ENCODE measurements around the gene SLC45A2. TPM values are rescaled to one million over a fixed set of nuclear protein-coding genes. Genes with fewer than 3 reads are reported as not detected.
"Not testable (repeated sequence)": the region's sequence is repeated elsewhere in the genome, so short reads cannot be mapped to it uniquely, and the experiment has no call there.

The SLC45A2 gene, protein sequence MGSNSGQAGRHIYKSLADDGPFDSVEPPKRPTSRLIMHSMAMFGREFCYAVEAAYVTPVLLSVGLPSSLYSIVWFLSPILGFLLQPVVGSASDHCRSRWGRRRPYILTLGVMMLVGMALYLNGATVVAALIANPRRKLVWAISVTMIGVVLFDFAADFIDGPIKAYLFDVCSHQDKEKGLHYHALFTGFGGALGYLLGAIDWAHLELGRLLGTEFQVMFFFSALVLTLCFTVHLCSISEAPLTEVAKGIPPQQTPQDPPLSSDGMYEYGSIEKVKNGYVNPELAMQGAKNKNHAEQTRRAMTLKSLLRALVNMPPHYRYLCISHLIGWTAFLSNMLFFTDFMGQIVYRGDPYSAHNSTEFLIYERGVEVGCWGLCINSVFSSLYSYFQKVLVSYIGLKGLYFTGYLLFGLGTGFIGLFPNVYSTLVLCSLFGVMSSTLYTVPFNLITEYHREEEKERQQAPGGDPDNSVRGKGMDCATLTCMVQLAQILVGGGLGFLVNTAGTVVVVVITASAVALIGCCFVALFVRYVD
- not detected in 2 replicates for total RNA-seq (2014; rRNA removed; shearing (Covaris generic); ENCODE audit: low replicate concordance)

DNA sequence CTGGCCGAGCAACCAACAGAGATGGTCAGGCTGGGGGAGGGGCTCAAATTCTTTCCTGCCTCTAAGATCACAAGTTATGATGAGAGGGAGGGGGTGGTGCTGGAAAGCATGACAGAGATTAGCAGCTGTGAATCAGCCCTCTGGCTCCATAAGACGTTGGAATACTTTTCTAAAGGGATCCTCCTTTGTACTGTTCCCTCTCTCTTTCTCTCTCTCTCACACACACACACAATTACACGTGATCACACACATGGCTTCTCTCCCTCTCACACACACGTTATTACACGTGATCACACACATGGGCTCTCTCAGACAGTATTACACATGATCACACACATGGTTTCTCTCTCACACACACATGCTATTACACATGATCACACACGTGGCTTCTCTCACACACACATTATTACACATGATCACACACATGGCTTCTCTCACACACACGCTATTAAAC lies at the start of gene SLC45A2:
TSS of gene SLC45A2 (minus strand) at position 23 of the 454 bp plus-strand sequence. CDS start 110 bp downstream, outside the sequence.
- H2AFZ ChIP-seq (ENCODE audit: low read length) = no peak within 1 kb of the TSS
- H4K20me1 ChIP-seq (ENCODE audit: insufficient read depth, low read depth, low read length) = no peaks in the 10 kb centered on the region
- H3K4me2 ChIP-seq (ENCODE audit: low read depth, low read length, poor library complexity, severe bottlenecking) = no peak within 1 kb of the TSS
- no peaks in the 10 kb centered on the region for H3K27me3 ChIP-seq (ENCODE audit: low read length)
- H3K27ac ChIP-seq (ENCODE audit: low read length) = no peak within 1 kb of the TSS
- peaks cover 30% of the 10 kb centered on the region for H3K36me3 ChIP-seq (ENCODE audit: insufficient read depth, low read length)
- H3K9ac ChIP-seq (ENCODE audit: low read length) = no peak within 1 kb of the TSS
- no peaks in the 10 kb centered on the region for H3K4me1 ChIP-seq (ENCODE audit: low read length)
- no peaks in the 10 kb centered on the region for H3K9me2 ChIP-seq (replicated peaks; ENCODE audit: insufficient read depth, low read length)
- peaks cover 3% of the 10 kb centered on the region; the same call in 1 of the 2 replicates for H3K9me3 ChIP-seq (ENCODE audit: low read length)
- no peak for DNase-seq
- H3K79me2 ChIP-seq (ENCODE audit: low read length) = no peaks in the 10 kb centered on the region
- no peak within 1 kb of the TSS for H3K4me3 ChIP-seq (ENCODE audit: low read length)

DNA sequence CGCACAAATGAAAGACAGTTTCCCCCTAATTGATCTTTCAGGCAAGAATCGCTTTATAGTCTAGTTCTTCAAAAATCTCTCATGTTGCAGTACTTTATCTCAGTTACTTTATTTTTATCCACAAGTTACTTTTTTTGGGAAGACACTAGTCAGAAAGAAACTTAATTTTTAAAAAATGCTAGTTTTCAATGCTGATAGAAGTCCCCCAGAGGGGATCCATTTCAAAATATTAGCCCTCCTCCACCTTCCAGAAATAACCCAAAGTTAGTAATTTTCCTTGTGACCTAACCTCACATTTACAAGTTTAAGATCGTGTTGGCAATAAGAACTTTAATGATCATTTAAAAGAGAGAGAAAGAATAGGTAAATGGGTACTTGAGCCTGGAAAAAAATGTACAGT lies 47.5 kb upstream of the SLC45A2 start:
- Histone ChIP-seq H3K9me3 (ENCODE audit: low read length) (no peaks in the 10 kb centered on the region), H3K36me3 (ENCODE audit: insufficient read depth, low read length) (no peaks in the 10 kb centered on the region), H3K4me3 (ENCODE audit: low read length) (no peak overlapping the region), H3K4me2 (ENCODE audit: low read depth, low read length, poor library complexity, severe bottlenecking) (no peak overlapping the region), H2AFZ (ENCODE audit: low read length) (no peak overlapping the region), H4K20me1 (ENCODE audit: insufficient read depth, low read depth, low read length) (no peaks in the 10 kb centered on the region), H3K27me3 (ENCODE audit: low read length) (no peaks in the 10 kb centered on the region), H3K4me1 (ENCODE audit: low read length) (no peaks in the 10 kb centered on the region), H3K79me2 (ENCODE audit: low read length) (no peaks in the 10 kb centered on the region), H3K9ac (ENCODE audit: low read length) (no peak overlapping the region), H3K9me2 (replicated peaks; ENCODE audit: insufficient read depth, low read length) (0 out of 2 replicates have a peak, but pooled peaks cover 6% of the 10 kb centered on the region), H3K27ac (ENCODE audit: low read length) (no peak overlapping the region)
- DNase-seq = no peak

DNA sequence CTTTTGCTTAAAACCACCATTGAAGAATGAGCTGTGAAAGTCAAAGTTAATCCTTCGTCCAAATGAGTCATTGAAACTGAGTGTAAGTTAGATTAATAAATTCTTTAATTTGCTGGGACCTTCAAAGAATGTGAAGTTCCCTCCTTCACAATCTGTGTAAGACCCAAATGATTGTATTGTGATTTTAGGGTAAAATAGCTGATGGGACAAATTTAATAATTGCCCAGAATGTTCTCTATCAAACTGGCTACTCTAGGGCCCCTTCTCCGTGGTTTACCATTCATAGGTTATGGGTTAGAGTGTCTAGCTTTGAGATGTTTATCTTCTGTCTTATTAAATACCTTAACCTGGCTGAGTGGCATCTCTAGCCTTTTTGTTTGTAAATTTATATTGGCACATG lies 46.6 kb upstream of the SLC45A2 start:
- H3K27me3 ChIP-seq (ENCODE audit: low read length) = no peaks in the 10 kb centered on the region
- H3K36me3 ChIP-seq (ENCODE audit: insufficient read depth, low read length) = no peaks in the 10 kb centered on the region
- H3K9ac ChIP-seq (ENCODE audit: low read length) = no peak overlapping the region
- DNase-seq = no peak
- H3K27ac ChIP-seq (ENCODE audit: low read length) = no peak overlapping the region
- H3K9me2 ChIP-seq (replicated peaks; ENCODE audit: insufficient read depth, low read length) = 0 out of 2 replicates have a peak, but pooled peaks cover 6% of the 10 kb centered on the region
- no peaks in the 10 kb centered on the region for H3K79me2 ChIP-seq (ENCODE audit: low read length)
- H3K4me2 ChIP-seq (ENCODE audit: low read depth, low read length, poor library complexity, severe bottlenecking) = no peak overlapping the region
- H3K4me3 ChIP-seq (ENCODE audit: low read length) = no peak overlapping the region
- H2AFZ ChIP-seq (ENCODE audit: low read length) = no peak overlapping the region
- no peaks in the 10 kb centered on the region for H3K4me1 ChIP-seq (ENCODE audit: low read length)
- no peaks in the 10 kb centered on the region for H4K20me1 ChIP-seq (ENCODE audit: insufficient read depth, low read depth, low read length)
- H3K9me3 ChIP-seq (ENCODE audit: low read length) = no peaks in the 10 kb centered on the region

DNA sequence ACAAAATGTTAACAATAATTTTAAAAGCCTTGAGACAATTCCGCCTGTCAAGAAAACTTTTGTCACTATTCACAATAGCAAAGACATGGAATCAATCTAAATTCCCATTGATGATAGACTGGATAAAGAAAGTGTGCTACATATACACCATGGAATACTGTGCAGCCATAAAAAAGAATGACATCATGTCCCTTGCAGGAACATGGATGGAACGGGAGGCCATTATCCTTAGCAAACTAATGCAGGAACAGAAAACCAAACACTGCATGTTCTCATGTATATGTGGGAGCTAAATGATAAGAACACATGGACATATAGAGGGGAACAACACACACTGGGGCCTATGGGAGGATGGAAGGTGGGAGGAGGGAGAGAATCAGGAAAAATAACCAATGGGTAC lies 46.1 kb upstream of the SLC45A2 start:
- H3K4me1 ChIP-seq (ENCODE audit: low read length); H3K9me3 ChIP-seq (ENCODE audit: low read length); H3K79me2 ChIP-seq (ENCODE audit: low read length); H3K36me3 ChIP-seq (ENCODE audit: insufficient read depth, low read length); H3K4me2 ChIP-seq (ENCODE audit: low read depth, low read length, poor library complexity, severe bottlenecking); H3K9ac ChIP-seq (ENCODE audit: low read length); H4K20me1 ChIP-seq (ENCODE audit: insufficient read depth, low read depth, low read length); H2AFZ ChIP-seq (ENCODE audit: low read length); H3K9me2 ChIP-seq (replicated peaks; ENCODE audit: insufficient read depth, low read length); H3K27me3 ChIP-seq (ENCODE audit: low read length); H3K4me3 ChIP-seq (ENCODE audit: low read length); H3K27ac ChIP-seq (ENCODE audit: low read length); DNase-seq: not testable (repeated sequence)

DNA sequence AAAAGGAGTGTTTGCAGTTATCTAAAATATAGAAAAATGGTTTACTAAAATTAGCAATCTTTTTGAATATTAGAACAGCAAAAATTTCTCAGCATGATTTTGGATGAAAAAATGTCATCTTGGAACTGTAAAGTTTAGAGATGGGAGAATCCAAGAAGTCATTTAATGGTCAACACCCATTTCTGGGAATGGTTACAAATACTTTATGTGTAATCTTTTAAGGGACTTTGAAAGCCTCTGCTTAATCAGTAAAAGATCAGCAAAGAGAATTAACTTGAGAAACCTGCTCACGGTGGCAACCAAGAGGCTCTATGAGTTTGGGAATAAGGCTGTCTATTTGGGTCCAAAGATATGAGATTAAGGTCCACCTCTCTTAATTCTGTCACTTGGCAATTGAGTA lies 45.6 kb upstream of the SLC45A2 start:
- Histone ChIP-seq H3K4me1 (ENCODE audit: low read length) (no peaks in the 10 kb centered on the region), H2AFZ (ENCODE audit: low read length) (no peak overlapping the region), H3K9me2 (replicated peaks; ENCODE audit: insufficient read depth, low read length) (0 out of 2 replicates have a peak, but pooled peaks cover 6% of the 10 kb centered on the region), H3K4me2 (ENCODE audit: low read depth, low read length, poor library complexity, severe bottlenecking) (no peak overlapping the region), H3K9ac (ENCODE audit: low read length) (no peak overlapping the region), H3K79me2 (ENCODE audit: low read length) (no peaks in the 10 kb centered on the region), H3K27me3 (ENCODE audit: low read length) (no peaks in the 10 kb centered on the region), H3K4me3 (ENCODE audit: low read length) (no peak overlapping the region), H3K9me3 (ENCODE audit: low read length) (no peaks in the 10 kb centered on the region), H4K20me1 (ENCODE audit: insufficient read depth, low read depth, low read length) (no peaks in the 10 kb centered on the region), H3K36me3 (ENCODE audit: insufficient read depth, low read length) (no peaks in the 10 kb centered on the region), H3K27ac (ENCODE audit: low read length) (no peak overlapping the region)
- DNase-seq = no peak

DNA sequence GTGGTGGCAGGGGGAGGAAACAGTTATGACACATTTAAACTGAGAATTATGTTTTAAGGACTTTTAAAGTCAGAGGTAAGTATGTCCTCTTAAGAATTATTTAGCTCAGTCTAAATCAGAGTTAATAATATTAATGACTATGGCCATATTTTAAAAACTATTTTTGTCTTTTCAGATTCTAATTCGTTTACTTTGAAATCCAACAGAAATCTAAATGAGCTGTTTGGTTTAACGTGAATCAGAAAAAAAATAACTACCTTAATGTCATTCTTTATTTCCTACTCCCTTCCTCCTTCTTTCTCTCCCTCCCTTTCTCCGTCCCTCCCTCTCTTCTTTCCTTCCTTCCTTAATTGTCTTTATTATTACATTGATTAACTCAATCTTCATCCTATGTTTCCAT lies 43.9 kb upstream of the SLC45A2 start:
- 0 out of 2 replicates have a peak, but pooled peaks cover 2% of the 10 kb centered on the region for H3K36me3 ChIP-seq (ENCODE audit: insufficient read depth, low read length)
- no peaks in the 10 kb centered on the region for H3K79me2 ChIP-seq (ENCODE audit: low read length)
- H3K4me1 ChIP-seq (ENCODE audit: low read length) = no peaks in the 10 kb centered on the region
- H3K27ac ChIP-seq (ENCODE audit: low read length) = no peak overlapping the region
- DNase-seq = no peak
- no peak overlapping the region for H3K4me3 ChIP-seq (ENCODE audit: low read length)
- H3K9ac ChIP-seq (ENCODE audit: low read length) = no peak overlapping the region
- H4K20me1 ChIP-seq (ENCODE audit: insufficient read depth, low read depth, low read length) = no peaks in the 10 kb centered on the region
- H3K4me2 ChIP-seq (ENCODE audit: low read depth, low read length, poor library complexity, severe bottlenecking) = no peak overlapping the region
- no peaks in the 10 kb centered on the region for H3K9me3 ChIP-seq (ENCODE audit: low read length)
- 0 out of 2 replicates have a peak, but pooled peaks cover 9% of the 10 kb centered on the region for H3K9me2 ChIP-seq (replicated peaks; ENCODE audit: insufficient read depth, low read length)
- H2AFZ ChIP-seq (ENCODE audit: low read length) = no peak overlapping the region
- no peaks in the 10 kb centered on the region for H3K27me3 ChIP-seq (ENCODE audit: low read length)

DNA sequence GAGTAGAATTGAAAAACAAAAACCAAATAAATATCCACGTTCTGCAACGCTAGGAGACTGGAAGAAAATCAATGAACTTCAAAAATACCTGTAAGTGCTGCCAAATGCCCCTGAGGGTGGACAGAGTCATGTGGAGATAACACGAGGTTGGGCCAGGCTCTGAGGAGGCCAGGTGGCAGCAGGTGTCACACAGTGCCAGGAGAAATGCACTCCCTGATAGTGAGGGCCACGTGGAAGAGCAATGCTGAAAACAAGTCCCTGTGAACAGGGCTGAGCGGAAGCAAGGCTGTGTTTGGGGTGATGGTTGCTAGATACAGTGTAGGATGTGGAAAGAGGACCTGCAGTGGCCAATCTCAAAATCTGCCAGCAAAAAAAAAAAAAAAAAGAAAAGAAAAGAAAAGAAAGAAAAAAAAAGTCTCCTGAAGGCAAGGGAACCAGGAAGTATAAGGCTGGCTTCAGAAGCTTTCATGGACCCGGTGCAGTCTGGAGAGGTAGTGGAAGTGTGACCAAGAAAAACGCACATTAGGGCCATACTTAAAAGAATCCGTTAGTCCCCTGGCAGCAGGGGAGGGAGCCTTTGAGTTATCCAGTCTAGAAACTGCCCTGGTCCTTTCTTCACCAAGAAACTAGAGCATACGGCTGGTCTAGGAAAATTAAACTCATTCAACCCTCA lies 41.7 kb upstream of the SLC45A2 start:
- H3K9me3 ChIP-seq (ENCODE audit: low read length) = no peaks in the 10 kb centered on the region
- no peaks in the 10 kb centered on the region for H4K20me1 ChIP-seq (ENCODE audit: insufficient read depth, low read depth, low read length)
- H3K79me2 ChIP-seq (ENCODE audit: low read length) = no peaks in the 10 kb centered on the region
- H3K4me2 ChIP-seq (ENCODE audit: low read depth, low read length, poor library complexity, severe bottlenecking) = no peak overlapping the region
- H3K36me3 ChIP-seq (ENCODE audit: insufficient read depth, low read length) = 0 out of 2 replicates have a peak, but pooled peaks cover 2% of the 10 kb centered on the region
- DNase-seq = no peak
- no peaks in the 10 kb centered on the region for H3K4me1 ChIP-seq (ENCODE audit: low read length)
- 0 out of 2 replicates have a peak, but pooled peaks cover 3% of the 10 kb centered on the region for H3K9me2 ChIP-seq (replicated peaks; ENCODE audit: insufficient read depth, low read length)
- no peak overlapping the region for H2AFZ ChIP-seq (ENCODE audit: low read length)
- no peak overlapping the region for H3K9ac ChIP-seq (ENCODE audit: low read length)
- H3K27me3 ChIP-seq (ENCODE audit: low read length) = no peaks in the 10 kb centered on the region
- no peak overlapping the region for H3K27ac ChIP-seq (ENCODE audit: low read length)
- H3K4me3 ChIP-seq (ENCODE audit: low read length) = no peak overlapping the region

DNA sequence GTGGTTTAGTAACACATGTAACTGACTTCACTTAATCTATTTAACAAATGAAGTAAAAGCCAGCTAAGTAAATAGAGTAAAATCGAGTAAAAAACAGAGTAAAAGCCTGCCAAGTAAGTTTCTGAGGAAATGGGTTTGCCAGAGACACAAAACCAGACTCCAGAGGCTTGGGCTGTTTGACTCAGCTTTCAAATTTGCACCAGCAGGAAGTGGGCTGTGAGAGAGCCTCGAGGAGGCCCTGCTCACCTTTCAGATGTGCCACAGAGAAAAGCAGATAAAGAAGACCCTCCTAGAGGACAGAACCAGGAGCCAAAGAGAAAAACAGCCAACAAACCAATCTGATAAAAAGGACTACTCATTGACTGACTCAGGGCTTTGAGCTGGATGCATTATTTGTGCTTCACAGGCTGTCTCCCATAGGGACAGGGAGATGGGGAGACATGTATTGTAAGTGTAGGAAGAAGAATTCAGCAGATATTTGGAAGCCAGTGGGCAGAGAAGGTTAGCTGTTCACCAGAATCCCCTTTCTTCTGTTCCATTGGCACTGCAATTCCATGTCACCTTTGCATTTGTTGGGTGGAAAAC lies 37.7 kb upstream of the SLC45A2 start:
- Histone ChIP-seq H3K27ac (ENCODE audit: low read length) (no peak overlapping the region), H3K9me3 (ENCODE audit: low read length) (no peaks in the 10 kb centered on the region), H4K20me1 (ENCODE audit: insufficient read depth, low read depth, low read length) (no peaks in the 10 kb centered on the region), H3K4me2 (ENCODE audit: low read depth, low read length, poor library complexity, severe bottlenecking) (no peak overlapping the region), H3K79me2 (ENCODE audit: low read length) (no peaks in the 10 kb centered on the region), H2AFZ (ENCODE audit: low read length) (no peak overlapping the region), H3K9ac (ENCODE audit: low read length) (no peak overlapping the region), H3K9me2 (replicated peaks; ENCODE audit: insufficient read depth, low read length) (0 out of 2 replicates have a peak, but pooled peaks cover 3% of the 10 kb centered on the region), H3K4me3 (ENCODE audit: low read length) (no peak overlapping the region), H3K36me3 (ENCODE audit: insufficient read depth, low read length) (0 out of 2 replicates have a peak, but pooled peaks cover 2% of the 10 kb centered on the region), H3K4me1 (ENCODE audit: low read length) (no peaks in the 10 kb centered on the region), H3K27me3 (ENCODE audit: low read length) (no peaks in the 10 kb centered on the region)
- DNase-seq = no peak

Data from Karpas-422 (cell line).